Suppressor macrophage treated with lipopolysaccharide for 1 hour (primary cell): ENCODE measurements around the gene MCM5.

Source experiments
- DNase-seq, 3 donors: peaks; one replicate each; pipeline ENCODE4 v3.0.0-alpha.2; 2020 to 2022

The MCM5 gene

GRCh38 chr22:35399678-35400500 is at the start of gene MCM5:
MCM5 (plus strand) TSS chr22:35400140; CDS start chr22:35400439, 299 bp downstream.
- peak; percentile 98 to 99 (median 99) for DNase-seq

- DNase-seq = peak; percentile 85 to 91 (median 89)
Measured at GRCh38 chr22:35350539-35351503, 49.1 kb upstream of the MCM5 start.

- DNase-seq = peak; percentile 96 to 98 (median 97)
Measured at GRCh38 chr22:35352214-35353111, 47.5 kb upstream of the MCM5 start.

DNA sequence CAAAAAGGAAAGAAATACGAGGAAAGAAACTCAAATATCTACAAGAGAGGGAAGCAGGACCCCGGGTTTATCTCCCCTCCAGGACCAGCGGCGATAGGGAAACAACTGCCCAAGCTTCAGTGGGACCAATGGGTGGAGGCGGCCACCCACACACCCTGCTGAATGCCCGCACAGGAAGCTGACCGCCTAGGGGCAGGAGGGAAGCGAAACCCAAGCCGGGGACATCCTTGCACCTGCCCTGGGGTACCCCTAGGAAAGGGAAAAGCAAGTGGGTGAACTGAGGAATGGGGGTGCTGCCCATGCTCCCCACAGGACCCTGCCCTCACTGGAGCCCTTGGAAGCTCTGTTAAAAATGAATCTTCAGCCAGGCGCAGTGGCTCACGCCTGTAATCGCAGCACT is 46.6 kb upstream of the MCM5 start:
- peak; percentile 76 to 86 (median 82) for DNase-seq

GRCh38 chr22:35354068-35354467 is 45.9 kb upstream of the MCM5 start:
- DNase-seq = no peak

DNA sequence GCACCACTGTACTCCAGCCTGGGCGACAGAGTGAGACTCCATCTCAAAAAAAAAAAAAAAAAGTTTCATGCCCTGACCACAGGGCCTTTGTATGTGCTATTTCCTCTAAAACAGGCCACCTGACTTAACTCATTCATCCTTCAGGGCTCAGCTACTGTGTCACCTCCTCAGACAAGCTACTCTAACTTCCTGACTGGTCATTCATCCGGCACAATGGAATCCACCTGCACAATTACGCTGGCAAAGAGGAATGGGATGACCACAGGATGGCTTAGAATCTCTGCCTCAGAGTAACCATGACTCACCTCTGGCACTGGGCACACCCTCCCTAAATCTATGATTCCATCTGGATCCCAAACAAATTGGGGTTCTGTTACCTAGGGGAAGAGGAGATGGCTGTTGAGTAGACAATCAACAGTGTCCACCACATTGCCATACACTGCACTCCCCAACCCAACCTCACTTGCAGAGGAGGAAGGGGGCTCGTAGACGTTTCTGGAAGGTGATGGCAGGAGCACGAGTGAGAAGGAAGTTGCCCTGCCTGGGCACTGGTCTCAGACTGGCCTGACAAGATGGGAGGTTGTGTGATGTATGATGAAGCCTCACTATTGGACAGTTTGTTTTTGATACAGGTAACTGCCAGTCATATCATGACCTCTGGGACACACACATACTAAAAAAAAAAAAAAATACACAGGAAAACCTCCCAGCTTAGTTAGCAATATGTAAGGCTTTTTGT is 41.9 kb upstream of the MCM5 start:
- DNase-seq = peak in 2 of 3 donors; percentile 44 to 48

- DNase-seq = no peak
Measured at GRCh38 chr22:35359380-35360065, 40.4 kb upstream of the MCM5 start.

DNA sequence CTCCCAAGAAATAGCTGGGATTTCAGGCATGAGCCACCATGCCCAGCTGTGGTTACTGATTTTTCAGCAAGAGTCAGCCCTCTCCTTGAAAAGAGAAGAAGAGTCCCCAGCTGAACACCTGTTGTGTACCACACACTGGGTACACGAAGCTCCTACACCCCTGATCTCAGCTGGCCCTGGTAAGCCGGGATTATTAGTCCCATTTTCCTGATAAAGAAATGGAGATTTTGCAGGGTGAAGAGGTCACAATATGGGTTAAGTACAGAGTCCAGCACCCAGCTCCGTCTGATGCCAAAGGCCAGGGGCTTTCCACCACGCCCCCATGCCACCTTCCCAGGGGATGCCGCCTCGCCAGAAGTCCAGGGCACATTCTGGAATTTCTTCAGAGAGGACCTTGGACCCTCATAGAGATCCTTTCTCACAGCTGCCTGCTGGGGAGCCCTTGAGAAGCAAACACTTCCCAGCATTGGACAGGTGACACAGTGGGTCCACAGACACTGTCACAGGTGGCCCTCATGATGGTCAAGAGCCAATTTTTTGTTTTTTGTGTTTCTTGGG is 38.9 kb upstream of the MCM5 start:
- DNase-seq = no peak

- DNase-seq = no peak
Measured at GRCh38 chr22:35363566-35364086, 36.3 kb upstream of the MCM5 start.

- DNase-seq = peak; percentile 77 to 95 (median 92)
Measured at GRCh38 chr22:35364230-35364629, 35.7 kb upstream of the MCM5 start.

DNA sequence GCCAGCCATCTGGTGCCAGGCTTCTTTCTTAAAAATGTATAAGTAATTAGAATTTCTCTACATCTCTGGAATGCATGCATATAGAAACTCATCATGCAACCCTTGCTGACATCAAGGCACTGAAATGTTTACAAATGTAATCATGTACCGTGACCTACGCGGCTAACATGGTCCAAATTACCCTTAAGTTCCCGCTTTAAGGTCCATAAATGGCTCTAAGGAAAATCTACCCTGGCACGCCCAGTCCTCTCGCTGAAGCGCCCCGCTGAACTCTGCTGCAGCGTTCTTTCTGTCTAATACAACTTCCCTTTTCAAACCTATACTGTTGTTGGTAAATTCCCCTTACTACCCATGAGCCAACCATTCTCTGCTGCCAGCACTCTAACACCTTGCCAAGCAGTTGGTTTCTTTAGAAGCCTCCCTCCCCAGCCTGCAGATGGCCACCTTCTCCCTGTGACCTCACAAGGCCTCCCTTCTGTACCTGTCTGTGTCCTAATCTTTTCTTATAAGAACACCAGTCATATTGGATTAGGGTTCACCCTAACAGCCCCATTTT is 32.5 kb upstream of the MCM5 start:
- peak; percentile 78 to 86 (median 81) for DNase-seq

- DNase-seq = no peak
Measured at GRCh38 chr22:35368386-35368785, 31.6 kb upstream of the MCM5 start.

GRCh38 chr22:35369996-35370395 is 29.9 kb upstream of the MCM5 start:
- no peak for DNase-seq

DNA sequence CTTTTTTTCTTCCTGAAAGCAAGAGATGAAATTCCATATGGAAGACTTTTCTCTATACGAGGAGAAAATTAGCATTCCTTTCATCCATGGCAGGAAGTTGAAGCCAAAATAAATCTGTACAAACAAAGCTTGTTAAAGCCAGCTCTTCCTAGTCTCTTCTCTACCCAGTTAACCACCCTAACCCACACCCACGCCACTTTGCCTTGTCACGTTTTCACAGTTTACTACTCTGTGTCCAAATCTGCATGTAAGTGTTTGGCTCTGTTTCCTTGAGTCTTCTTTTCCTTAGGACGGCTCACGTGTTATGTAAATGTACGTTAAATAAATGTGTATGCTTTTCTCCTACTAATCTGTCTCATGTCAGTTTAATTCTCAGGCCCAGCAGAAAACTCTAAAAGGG is 26.2 kb upstream of the MCM5 start:
- no peak for DNase-seq

GRCh38 chr22:35375031-35375430 is 24.9 kb upstream of the MCM5 start:
- DNase-seq = peak; percentile 71 to 87 (median 85)

DNA sequence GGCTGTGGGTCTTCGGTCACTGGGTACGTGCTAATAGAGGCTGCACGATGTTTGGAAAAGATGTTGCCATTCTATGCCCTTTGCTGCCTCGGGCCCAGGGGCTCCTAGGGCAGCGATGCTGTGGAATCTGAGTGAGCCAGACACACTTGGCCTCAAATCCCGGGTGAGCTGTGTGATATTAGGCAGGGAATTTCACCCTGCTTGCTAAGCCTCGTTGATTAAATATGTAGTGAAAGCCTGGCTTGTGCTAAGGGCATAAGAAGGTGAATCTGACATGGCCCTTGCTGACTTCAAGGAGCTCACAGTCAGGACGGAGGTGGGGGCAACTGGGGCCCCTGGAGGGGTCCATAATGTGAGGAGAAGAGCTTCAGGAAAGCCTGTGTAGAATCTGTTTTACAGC is 24.4 kb upstream of the MCM5 start:
- no peak for DNase-seq

GRCh38 chr22:35376728-35377472 is 23.0 kb upstream of the MCM5 start:
- DNase-seq = peak; percentile 97 to 100 (median 99)

GRCh38 chr22:35377735-35378134 is 22.2 kb upstream of the MCM5 start:
- DNase-seq = peak; percentile 64 to 68 (median 64)

GRCh38 chr22:35378621-35379020 is 21.3 kb upstream of the MCM5 start:
- DNase-seq = no peak
